A375 (cell line): ENCODE data around the gene TEX36. TPM values are rescaled to one million over a fixed set of nuclear protein-coding genes. Genes with fewer than 3 reads are reported as not detected.

Source experiments
- total RNA-seq: library from RNA; depleted of rRNA; stranded (reverse); fragments of >200 nt; shearing (Covaris generic); gene quantifications from 2 replicates; pipeline ENCODE4 v1.2.3, GENCODE V29; 2014; rRNA removed

The TEX36 gene
- 0.27 and 0.30 TPM in 2 replicates for total RNA-seq

GRCh38 chr10:125683063-125683462 lies at the start of gene TEX36:
Gene TEX36 (minus strand): TSS chr10:125683163. CDS start chr10:125682989, 174 bp downstream.

GRCh38 chr10:125719173-125720001 lies 36.4 kb upstream of the TEX36 start, which contains the start of gene EDRF1:
Gene EDRF1 (plus strand): TSS chr10:125719709. CDS start chr10:125719808, 99 bp downstream.

Other genes starting within 250 kb of the TEX36 start
- 32.2 and 33.2 TPM in 2 replicates for gene EDRF1, start 36.5 kb upstream of the TEX36 start, total RNA-seq
- 0.19 TPM in 1 of 2 replicates, not detected in the other for gene MMP21, start 92.7 kb upstream of the TEX36 start, total RNA-seq
- gene UROS, start 140.1 kb upstream of the TEX36 start, total RNA-seq, result 60.1 and 65.3 TPM in 2 replicates
- 59.4 and 70.7 TPM in 2 replicates for gene BCCIP, start 140.4 kb upstream of the TEX36 start, total RNA-seq
- gene DHX32, start 198.1 kb upstream of the TEX36 start, total RNA-seq, result 30.8 and 32.1 TPM in 2 replicates
- 0.85 and 2.8 TPM in 2 replicates for gene FANK1, start 213.4 kb upstream of the TEX36 start, total RNA-seq